OCI-LY1 (cell line): Measurements from ENCODE around the gene IZUMO4.

Experiments used
- H2AFZ ChIP-seq: fragments of 200-600 bp; sonication (generic), shearing (Covaris generic); 2 replicates; pipeline ENCODE4 v1.6.0; 2014; ENCODE audit warnings: antibody characterized with exemption, mild to moderate bottlenecking, low read length
- H3F3A ChIP-seq: fragments of 200-600 bp; sonication (generic), shearing (Covaris generic); 2 replicates; pipeline ENCODE4 v1.6.0; 2014; ENCODE audit warnings: mild to moderate bottlenecking, antibody characterized with exemption, low read length, moderate library complexity; ENCODE audit not compliant: insufficient read depth
- H3K27ac ChIP-seq: fragments of 200-600 bp; sonication (generic); 2 replicates; pipeline ENCODE4 v1.5.1; 2014; ENCODE audit warnings: low read length, mixed run types, mild to moderate bottlenecking, low read depth; ENCODE audit not compliant: poor library complexity, severe bottlenecking
- H3K27me3 ChIP-seq: fragments of 200-600 bp; sonication (generic); 2 replicates; pipeline ENCODE4 v1.6.0; 2014; ENCODE audit warnings: antibody characterized with exemption, mild to moderate bottlenecking, low read length, moderate library complexity; ENCODE audit not compliant: insufficient read depth
- H3K36me3 ChIP-seq: fragments of 200-600 bp; sonication (generic); 2 replicates; pipeline ENCODE4 v1.6.1; 2014; ENCODE audit warnings: mild to moderate bottlenecking, antibody characterized with exemption, low read length, moderate library complexity, mixed read lengths; ENCODE audit not compliant: insufficient read depth
- H3K4me1 ChIP-seq: fragments of 200-600 bp; sonication (generic); 2 replicates; pipeline ENCODE4 v1.5.1; 2014; ENCODE audit warnings: mild to moderate bottlenecking, low read length, moderate library complexity; ENCODE audit not compliant: insufficient read depth, severe bottlenecking
- H3K4me2 ChIP-seq: fragments of 200-600 bp; sonication (generic), shearing (Covaris generic); 2 replicates; pipeline ENCODE4 v1.6.1; 2014; ENCODE audit warnings: low read length
- H3K4me3 ChIP-seq: fragments of 200-600 bp; sonication (generic); 2 replicates; pipeline ENCODE4 v1.5.1; 2014; ENCODE audit warnings: low read length, low read depth, mild to moderate bottlenecking, mixed read lengths; ENCODE audit not compliant: poor library complexity, severe bottlenecking
- H3K79me2 ChIP-seq: fragments of 200-600 bp; shearing (Covaris generic); 2 replicates; pipeline ENCODE4 v1.6.1; 2016; ENCODE audit warnings: mixed run types, low read length, mixed read lengths; ENCODE audit not compliant: insufficient read depth
- H3K9ac ChIP-seq: fragments of 200-600 bp; sonication (generic), shearing (Covaris generic); 2 replicates; pipeline ENCODE4 v1.6.1; 2014; ENCODE audit warnings: mild to moderate bottlenecking, low read length, mixed read lengths
- H3K9me2 ChIP-seq: fragments of 200-600 bp; sonication (generic), shearing (Covaris generic); 2 replicates; pipeline ENCODE4 v1.6.1; 2014; ENCODE audit warnings: low read depth, mild to moderate bottlenecking, low read length, mixed read lengths
- H3K9me3 ChIP-seq: fragments of 200-600 bp; shearing (Covaris generic); 2 replicates; pipeline ENCODE4 v1.6.1; 2014; ENCODE audit warnings: low read length, mixed read lengths
- H4K20me1 ChIP-seq: fragments of 200-600 bp; sonication (generic), shearing (Covaris generic); 2 replicates; pipeline ENCODE4 v1.6.0; 2016; ENCODE audit warnings: mild to moderate bottlenecking, low read length; ENCODE audit not compliant: insufficient read depth
- CTCF ChIP-seq: fragments of 200-600 bp; sonication (generic), shearing (Covaris generic); IDR thresholded peaks from 2 replicates; pipeline ENCODE4 v1.5.1; 2017; ENCODE audit warnings: mild to moderate bottlenecking, antibody characterized with exemption, low read length, moderate library complexity, mixed read lengths
- EZH2 ChIP-seq: fragments of 200-600 bp; sonication (generic), shearing (Covaris generic); IDR thresholded peaks from 2 replicates; pipeline ENCODE4 v1.8.0; 2017; ENCODE audit warnings: borderline replicate concordance, mixed run types, mild to moderate bottlenecking, antibody characterized with exemption, low read length, moderate library complexity, mixed read lengths

Gene IZUMO4

GRCh38 chr19:2059422-2060201 lies 37.1 kb upstream of the IZUMO4 start:
- Histone ChIP-seq H3K4me2 (peak overlapping the region; percentile 65), H3K9me2 (no peaks in the 10 kb centered on the region), H3K4me1 (peaks cover 61% of the 10 kb centered on the region), H3K4me3 (peak overlapping the region; percentile 76), H3K9me3 (no peaks in the 10 kb centered on the region), H2AFZ (no peak overlapping the region), H3K36me3 (no peaks in the 10 kb centered on the region), H3K9ac (peak overlapping the region; percentile 33; the same call in 1 of the 2 replicates), H4K20me1 (no peaks in the 10 kb centered on the region), H3F3A (no peaks in the 10 kb centered on the region), H3K27me3 (no peaks in the 10 kb centered on the region), H3K79me2 (no peaks in the 10 kb centered on the region), H3K27ac (peak overlapping the region; percentile 83)
- no peak for TF ChIP-seq CTCF
- no peak for TF ChIP-seq EZH2

GRCh38 chr19:2060884-2061494 lies 35.7 kb upstream of the IZUMO4 start:
- Histone ChIP-seq H3K4me1 (peaks cover 49% of the 10 kb centered on the region), H3K9me3 (no peaks in the 10 kb centered on the region), H3K9me2 (no peaks in the 10 kb centered on the region), H3K4me2 (peak overlapping the region; percentile 65), H4K20me1 (no peaks in the 10 kb centered on the region), H3K9ac (peak overlapping the region; percentile 67), H3K79me2 (no peaks in the 10 kb centered on the region), H3K4me3 (peak overlapping the region; percentile 76), H3K36me3 (no peaks in the 10 kb centered on the region), H2AFZ (no peak overlapping the region), H3K27me3 (no peaks in the 10 kb centered on the region), H3K27ac (peak overlapping the region; percentile 83), H3F3A (no peaks in the 10 kb centered on the region)
- TF ChIP-seq CTCF (no peak), EZH2 (no peak)

GRCh38 chr19:2061495-2062388 lies 35.0 kb upstream of the IZUMO4 start:
- Histone ChIP-seq H2AFZ (no peak overlapping the region), H3F3A (no peaks in the 10 kb centered on the region), H3K4me3 (peak overlapping the region; percentile 76), H3K4me1 (peaks cover 42% of the 10 kb centered on the region), H3K27ac (peak overlapping the region; percentile 73), H3K9me2 (no peaks in the 10 kb centered on the region), H3K4me2 (peak overlapping the region; percentile 87), H4K20me1 (no peaks in the 10 kb centered on the region), H3K9ac (peak overlapping the region; percentile 83), H3K36me3 (no peaks in the 10 kb centered on the region), H3K27me3 (no peaks in the 10 kb centered on the region), H3K9me3 (no peaks in the 10 kb centered on the region), H3K79me2 (no peaks in the 10 kb centered on the region)
- TF ChIP-seq EZH2 (no peak), CTCF (no peak)
